ENCODE data around the gene SMIM32. TPM values are rescaled to one million over a fixed set of nuclear protein-coding genes. Genes with fewer than 3 reads are reported as not detected.

SMIM32 gene
- total and polyA plus RNA-seq, 9 of the 15 experiments (the other 6 are each of a cell fraction or from before 2014, with no cell fraction given): not detected

- BruUV-seq (replicated peaks): no TSS peak
- H3K36me3 ChIP-seq (ENCODE audit: control insufficient read depth, insufficient read depth, low read length): no peaks in the 10 kb centered on the region
- TF ChIP-seq GATAD2A (IDR thresholded peaks at IDR 0.05) (no peak), ILK (tag; IDR thresholded peaks at IDR 0.05; ENCODE audit: borderline replicate concordance, low read depth) (no peak), RCOR1 (IDR thresholded peaks at IDR 0.05; ENCODE audit: borderline replicate concordance in 1 of 2, low read depth in 2 of 2, low read length in 2 of 2) (no peak), TAF7 (tag; IDR thresholded peaks at IDR 0.05) (no peak), RB1 (IDR thresholded peaks at IDR 0.05; ENCODE audit: low read depth) (no peak), MTA1 (IDR thresholded peaks at IDR 0.05; ENCODE audit: borderline replicate concordance) (no peak), SREBF1 (IDR thresholded peaks at IDR 0.05; ENCODE audit: borderline replicate concordance, low read depth, low read length) (no peak), CHD7 (IDR thresholded peaks at IDR 0.05; ENCODE audit: low read depth, low read length) (no peak), NFXL1 (CRISPR knock-in tag; IDR thresholded peaks at IDR 0.05) (no peak), DIDO1 (tag; IDR thresholded peaks at IDR 0.05; ENCODE audit: low read depth) (no peak), ETS2 (tag; IDR thresholded peaks at IDR 0.05; ENCODE audit: borderline replicate concordance, poor library complexity, severe bottlenecking) (no peak), HOXB6 (CRISPR knock-in tag; IDR thresholded peaks at IDR 0.05; ENCODE audit: borderline replicate concordance) (no peak), ZNF324 (CRISPR knock-in tag; IDR thresholded peaks at IDR 0.05) (no peak), ATF7 (IDR thresholded peaks at IDR 0.05) (no peak)
These were observed 13.4 kb upstream of the SMIM32 start for GRCh38 chr5:136206361-136206760.

More at GRCh38 chr5:136206361-136206760, 13.4 kb upstream of the SMIM32 start:
- ATAC-seq (no peak), DNase-seq (ENCODE audit: extremely low read depth in 1 of 4, low spot score in 3 of 4) (no peak), FAIRE-seq (no peak)
- H3K4me3 ChIP-seq: no peak overlapping the region
- no peak overlapping the region for H2AFZ ChIP-seq (ENCODE audit: low read depth, low read length)
- no peaks in the 10 kb centered on the region for H3K9me3 ChIP-seq (replicated peaks; ENCODE audit: control insufficient read depth, insufficient read depth, low read depth, low read length)
- in situ Hi-C loops (cut with MboI): loop anchor here (10.0 kb wide), 1 partner anchor 252 kb away; the partner anchor contains the start of gene LECT2
- no peak overlapping the region for H3K4me2 ChIP-seq (ENCODE audit: insufficient read depth, low read length)
- intact Hi-C loops (cut with micrococcal nuclease): no loop called here
- peaks cover 12 to 62% of the 10 kb centered on the region in 2 experiments; a peak in 4 of 5 replicates for H3K27me3 ChIP-seq (ENCODE audit: control insufficient read depth in 2 of 2, insufficient read depth in 2 of 2, low read length in 2 of 2)
- H3K9ac ChIP-seq (ENCODE audit: insufficient read depth in 1 of 2, low read depth in 2 of 2, low read length in 2 of 2): no peak overlapping the region
- H3K27ac ChIP-seq (ENCODE audit: extremely low read depth, low read depth, low read length): no peak overlapping the region
- H4K20me1 ChIP-seq (replicated peaks; ENCODE audit: control insufficient read depth, insufficient read depth, low read length): peaks cover 6% of the 10 kb centered on the region; the same call in 1 of the 2 replicates
- ChIA-PET POLR2A (interaction anchor here (0.7 kb wide), 1 partner anchor 265 kb away, joined by 3 read pairs; no protein-coding TSS in a partner anchor), CTCF (ENCODE audit: low intra/inter-chr PET ratio) (no interaction called here)
- no peaks in the 10 kb centered on the region; a peak in 1 of 5 replicates for H3K4me1 ChIP-seq (replicated peaks in 1 of 2; ENCODE audit: control insufficient read depth in 2 of 2, insufficient read depth in 2 of 2, low read length in 2 of 2)
- no peaks in the 10 kb centered on the region for H3K79me2 ChIP-seq (ENCODE audit: control insufficient read depth, insufficient read depth, low read length)
- 5% methylated on average over 5 of the region's 5 CpGs for WGBS (ENCODE audit: insufficient coverage, low coverage, missing lambda C conversion rate)
- H3K9me1 ChIP-seq (ENCODE audit: control insufficient read depth, insufficient read depth, low read length): no peaks in the 10 kb centered on the region

All from K562 (cell line).